Neural progenitor cell (in vitro differentiated cells): ENCODE results near the gene XIRP1. TPM values are rescaled to one million over a fixed set of nuclear protein-coding genes. Genes with fewer than 3 reads are reported as not detected.
A peak's percentile ranks its signal among the peaks of the same experiment; 100 is the strongest.

ENCODE experiments used
- DNase-seq: peaks from one replicate; pipeline ENCODE4 v3.0.0-alpha.2; 2016; ENCODE audit warnings: low spot score
- H2AFZ ChIP-seq: fragments of 200-600 bp; sonication (generic); replicated peaks from 2 replicates; pipeline ENCODE4 v1.6.1; 2016; ENCODE audit warnings: antibody characterized with exemption
- H3F3A ChIP-seq: fragments of 200-600 bp; sonication (generic); 2 replicates; pipeline ENCODE4 v1.6.1; 2016; ENCODE audit warnings: antibody characterized with exemption, low read depth
- H3K27ac ChIP-seq: fragments of 200-600 bp; sonication (generic); 2 replicates; pipeline ENCODE4 v1.5.1; 2016; ENCODE audit warnings: mild to moderate bottlenecking
- H3K27me3 ChIP-seq: fragments of 200-600 bp; sonication (generic); 2 replicates; pipeline ENCODE4 v1.6.1; 2016; ENCODE audit warnings: mild to moderate bottlenecking, moderate library complexity
- H3K36me3 ChIP-seq: fragments of 200-600 bp; sonication (generic); 2 replicates; pipeline ENCODE4 v1.5.1; 2016
- H3K4me1 ChIP-seq: fragments of 200-600 bp; sonication (generic); 2 replicates; pipeline ENCODE4 v1.6.1; 2016; ENCODE audit warnings: mixed run types
- H3K4me2 ChIP-seq: fragments of 200-600 bp; sonication (generic); 2 replicates; pipeline ENCODE4 v1.6.1; 2016
- H3K4me3 ChIP-seq: fragments of 200-600 bp; sonication (generic); 2 replicates; pipeline ENCODE4 v1.5.1; 2016
- H3K79me2 ChIP-seq: fragments of 200-600 bp; sonication (generic); 2 replicates; pipeline ENCODE4 v1.6.1; 2016; ENCODE audit warnings: low read depth
- H3K9ac ChIP-seq: fragments of 200-600 bp; sonication (generic); 2 replicates; pipeline ENCODE4 v1.6.1; 2016
- H3K9me3 ChIP-seq: fragments of 200-600 bp; sonication (generic); 2 replicates; pipeline ENCODE4 v1.5.1; 2016; ENCODE audit warnings: low read depth
- H4K20me1 ChIP-seq: fragments of 200-600 bp; sonication (generic); 2 replicates; pipeline ENCODE4 v1.6.1; 2016; ENCODE audit warnings: low read depth
- H3K27ac Mint-ChIP-seq: 3 replicates; pipeline ENCODE4 v1.8.0; 2021; ENCODE audit warnings: mixed read lengths
- H3K27me3 Mint-ChIP-seq: 2 replicates; pipeline ENCODE4 v1.8.0; 2022; ENCODE audit warnings: low read depth, mild to moderate bottlenecking, inconsistent platforms, moderate library complexity, mixed read lengths; ENCODE audit not compliant: insufficient read depth
- H3K36me3 Mint-ChIP-seq: 3 replicates; pipeline ENCODE4 v1.8.0; 2021; ENCODE audit warnings: mixed read lengths
- H3K4me1 Mint-ChIP-seq: 3 replicates; pipeline ENCODE4 v1.8.0; 2021; ENCODE audit warnings: mixed read lengths
- H3K4me3 Mint-ChIP-seq: 3 replicates; pipeline ENCODE4 v1.8.0; 2021; ENCODE audit warnings: mild to moderate bottlenecking, moderate library complexity, mixed read lengths
- H3K9me3 Mint-ChIP-seq: 3 replicates; pipeline ENCODE4 v1.8.0; 2020; ENCODE audit warnings: mixed read lengths
- EZH2 ChIP-seq: fragments of 200-600 bp; sonication (generic); IDR thresholded peaks from 2 replicates; pipeline ENCODE4 v1.6.1; 2017; ENCODE audit warnings: antibody characterized with exemption, mild to moderate bottlenecking, moderate library complexity
- EZH2phosphoT487 ChIP-seq: fragments of 200-600 bp; sonication (generic); IDR thresholded peaks from 2 replicates; pipeline ENCODE4 v1.6.1; 2017; ENCODE audit warnings: antibody characterized with exemption
- total RNA-seq: library from RNA; depleted of rRNA; stranded (reverse); fragments of >200 nt; gene quantifications from 2 replicates; pipeline ENCODE4 v1.2.3, GENCODE V29; 2015; ENCODE audit warnings: low replicate concordance
- TF ChIP-seq, protein P1 (sequence below): fragments of 200-600 bp; sonication (generic); IDR thresholded peaks from 2 replicates; pipeline ENCODE4 v1.5.1; 2017; ENCODE audit warnings: antibody characterized with exemption, mild to moderate bottlenecking

XIRP1 gene
- total RNA-seq, 1 donor from 2014 or later = not detected

DNA sequence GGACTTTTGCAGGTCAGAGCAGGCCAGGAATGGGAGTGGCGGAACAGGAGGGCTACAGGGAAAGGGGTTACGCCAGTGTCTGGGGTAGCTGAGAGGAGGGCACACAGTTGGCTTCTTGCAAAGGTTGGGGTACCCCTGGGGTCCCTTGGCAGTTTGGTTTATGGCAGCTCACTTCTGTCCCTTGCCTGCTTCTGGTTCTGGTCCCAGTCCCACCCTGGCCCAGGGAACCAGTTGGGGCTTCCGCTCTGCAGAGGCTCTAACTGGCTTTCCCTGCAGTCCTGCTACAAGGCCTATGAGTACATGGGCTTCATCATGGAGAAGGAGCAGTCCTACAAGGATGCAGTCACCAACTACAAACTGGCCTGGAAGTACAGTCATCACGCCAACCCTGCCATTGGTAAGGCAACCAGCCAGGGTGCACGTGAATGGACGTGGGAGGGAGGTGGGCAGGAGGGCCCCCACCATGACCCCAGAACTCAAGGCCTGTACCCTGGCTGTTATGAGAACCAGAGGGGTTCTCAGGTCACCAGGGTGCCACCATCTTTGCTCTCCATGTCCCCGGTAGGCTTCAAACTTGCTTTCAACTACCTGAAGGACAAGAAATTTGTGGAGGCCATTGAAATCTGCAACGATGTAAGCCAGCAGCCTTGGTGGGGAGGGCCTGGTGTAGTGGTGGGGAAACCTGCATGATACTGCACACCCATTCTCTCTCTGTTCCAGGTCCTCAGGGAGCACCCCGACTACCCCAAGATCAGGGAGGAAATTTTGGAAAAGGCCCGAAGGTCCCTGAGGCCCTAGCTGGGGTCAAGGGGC lies 54.2 kb downstream of the XIRP1 start:
- Histone ChIP-seq H3K9me3 (no peaks in the 10 kb centered on the region), H3K4me3 (no peak overlapping the region), H3K27me3 (no peaks in the 10 kb centered on the region), H2AFZ (no peak overlapping the region), H3K9ac (no peak overlapping the region), H3K4me2 (no peak overlapping the region), H3K27ac (no peak overlapping the region), H3K4me1 (no peaks in the 10 kb centered on the region), H3K36me3 (no peaks in the 10 kb centered on the region), H3F3A (no peaks in the 10 kb centered on the region), H3K79me2 (no peaks in the 10 kb centered on the region), H4K20me1 (no peaks in the 10 kb centered on the region)
- peaks cover 4% of the 10 kb centered on the region for H3K27me3 Mint-ChIP-seq
- DNase-seq = no peak
- no peaks in the 10 kb centered on the region for H3K4me1 Mint-ChIP-seq
- peak overlapping the region; percentile 6 for H3K27ac Mint-ChIP-seq
- no peak overlapping the region for H3K4me3 Mint-ChIP-seq
- peaks cover 9% of the 10 kb centered on the region for H3K36me3 Mint-ChIP-seq
- H3K9me3 Mint-ChIP-seq = no peaks in the 10 kb centered on the region
- TF ChIP-seq, protein P1, sequence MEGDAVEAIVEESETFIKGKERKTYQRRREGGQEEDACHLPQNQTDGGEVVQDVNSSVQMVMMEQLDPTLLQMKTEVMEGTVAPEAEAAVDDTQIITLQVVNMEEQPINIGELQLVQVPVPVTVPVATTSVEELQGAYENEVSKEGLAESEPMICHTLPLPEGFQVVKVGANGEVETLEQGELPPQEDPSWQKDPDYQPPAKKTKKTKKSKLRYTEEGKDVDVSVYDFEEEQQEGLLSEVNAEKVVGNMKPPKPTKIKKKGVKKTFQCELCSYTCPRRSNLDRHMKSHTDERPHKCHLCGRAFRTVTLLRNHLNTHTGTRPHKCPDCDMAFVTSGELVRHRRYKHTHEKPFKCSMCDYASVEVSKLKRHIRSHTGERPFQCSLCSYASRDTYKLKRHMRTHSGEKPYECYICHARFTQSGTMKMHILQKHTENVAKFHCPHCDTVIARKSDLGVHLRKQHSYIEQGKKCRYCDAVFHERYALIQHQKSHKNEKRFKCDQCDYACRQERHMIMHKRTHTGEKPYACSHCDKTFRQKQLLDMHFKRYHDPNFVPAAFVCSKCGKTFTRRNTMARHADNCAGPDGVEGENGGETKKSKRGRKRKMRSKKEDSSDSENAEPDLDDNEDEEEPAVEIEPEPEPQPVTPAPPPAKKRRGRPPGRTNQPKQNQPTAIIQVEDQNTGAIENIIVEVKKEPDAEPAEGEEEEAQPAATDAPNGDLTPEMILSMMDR = no peak
- TF ChIP-seq EZH2phosphoT487 (no peak), EZH2 (no peak)

DNA sequence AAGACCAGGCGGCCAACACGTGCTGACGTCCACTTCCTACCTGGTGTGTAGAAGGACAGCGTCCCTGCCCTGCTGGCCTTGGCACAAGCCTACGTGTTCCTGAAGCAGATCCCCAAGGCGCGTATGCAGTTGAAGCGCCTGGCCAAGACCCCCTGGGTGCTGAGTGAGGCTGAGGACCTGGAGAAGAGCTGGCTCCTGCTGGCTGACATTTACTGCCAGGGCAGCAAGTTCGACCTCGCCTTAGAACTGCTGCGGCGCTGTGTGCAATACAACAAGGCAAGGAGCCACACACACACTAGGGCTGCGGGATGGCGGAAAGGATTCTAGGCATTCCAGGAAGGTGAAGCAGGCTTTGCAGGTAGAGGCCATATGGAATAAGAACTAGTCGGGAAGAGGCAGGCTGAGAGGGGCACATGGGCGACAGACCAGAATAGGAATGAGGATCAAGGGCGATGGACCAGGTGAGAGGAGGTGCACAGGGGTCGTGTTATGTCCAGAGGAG lies 54.9 kb downstream of the XIRP1 start:
- Mint-ChIP-seq H3K4me3 (no peak overlapping the region), H3K36me3 (peaks cover 7% of the 10 kb centered on the region)

DNA sequence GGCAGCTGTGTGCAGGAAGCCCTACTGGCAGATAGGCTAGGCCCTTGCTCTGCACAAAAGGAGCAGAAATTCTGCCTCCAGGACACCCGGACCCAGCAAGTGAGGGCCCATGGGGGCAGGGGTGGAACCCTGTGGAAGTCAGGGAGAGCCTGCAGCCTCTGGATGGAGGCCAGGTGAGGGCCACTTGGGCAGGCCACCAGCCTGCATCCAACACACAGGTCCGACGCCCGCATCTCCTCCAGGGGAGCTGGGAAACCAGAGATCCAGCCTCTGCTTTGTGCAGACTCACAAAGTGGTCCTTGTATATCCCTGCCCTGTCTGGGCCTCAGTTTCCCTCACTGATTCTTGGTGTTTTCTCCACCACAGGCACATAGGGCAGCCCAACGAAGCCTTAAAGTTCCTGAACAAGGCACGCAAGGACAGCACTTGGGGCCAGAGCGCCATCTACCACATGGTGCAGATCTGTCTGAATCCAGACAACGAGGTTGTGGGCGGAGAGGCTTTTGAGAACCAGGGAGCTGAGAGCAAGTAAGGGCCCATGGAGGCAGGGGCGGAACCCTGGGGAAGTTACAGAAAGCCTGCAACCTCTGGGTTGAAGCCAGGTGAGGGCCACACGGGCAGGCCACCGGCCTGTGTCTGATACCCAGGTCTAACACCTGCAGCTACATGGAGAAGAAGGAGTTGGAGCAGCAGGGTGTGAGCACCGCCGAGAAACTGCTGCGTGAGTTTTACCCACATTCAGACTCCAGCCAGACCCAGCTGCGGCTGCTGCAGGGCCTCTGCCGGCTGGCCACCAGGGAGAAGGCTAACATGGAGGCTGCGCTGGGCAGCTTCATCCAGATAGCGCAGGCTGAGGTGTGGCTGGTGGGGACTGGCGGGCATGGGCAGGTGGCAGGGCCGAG lies 55.6 kb downstream of the XIRP1 start:
- H3K4me3 Mint-ChIP-seq = no peak overlapping the region
- H2AFZ ChIP-seq = no peak overlapping the region

More for the DNA sequence above, 54.9 kb downstream of the XIRP1 start:
- H2AFZ ChIP-seq = no peak overlapping the region
- no peak overlapping the region for H3K9ac ChIP-seq
- no peak overlapping the region for H3K27ac ChIP-seq
- Mint-ChIP-seq H3K27me3 (peaks cover 3% of the 10 kb centered on the region), H3K27ac (peak overlapping the region; percentile 6), H3K4me1 (no peaks in the 10 kb centered on the region), H3K9me3 (no peaks in the 10 kb centered on the region)
- H3K4me2 ChIP-seq = no peak overlapping the region
- no peaks in the 10 kb centered on the region for H4K20me1 ChIP-seq
- H3K36me3 ChIP-seq = no peaks in the 10 kb centered on the region
- no peaks in the 10 kb centered on the region for H3K9me3 ChIP-seq
- DNase-seq = no peak
- no peaks in the 10 kb centered on the region for H3F3A ChIP-seq
- no peak for TF ChIP-seq EZH2
- TF ChIP-seq EZH2phosphoT487 = no peak
- TF ChIP-seq, protein P1 = no peak
- H3K27me3 ChIP-seq = no peaks in the 10 kb centered on the region
- no peaks in the 10 kb centered on the region for H3K79me2 ChIP-seq
- no peak overlapping the region for H3K4me3 ChIP-seq
- H3K4me1 ChIP-seq = no peaks in the 10 kb centered on the region

More for the DNA sequence above, 55.6 kb downstream of the XIRP1 start:
- Histone ChIP-seq H3K4me2 (no peak overlapping the region), H3K9ac (no peak overlapping the region), H3K4me1 (no peaks in the 10 kb centered on the region), H3K9me3 (no peaks in the 10 kb centered on the region), H3K4me3 (no peak overlapping the region), H3K27ac (no peak overlapping the region), H3K79me2 (no peaks in the 10 kb centered on the region), H3K36me3 (no peaks in the 10 kb centered on the region), H4K20me1 (no peaks in the 10 kb centered on the region), H3F3A (no peaks in the 10 kb centered on the region), H3K27me3 (no peaks in the 10 kb centered on the region)
- no peak for DNase-seq
- no peak overlapping the region for H3K27ac Mint-ChIP-seq
- H3K36me3 Mint-ChIP-seq = peaks cover 6% of the 10 kb centered on the region
- H3K4me1 Mint-ChIP-seq = no peaks in the 10 kb centered on the region
- no peak for TF ChIP-seq EZH2phosphoT487
- TF ChIP-seq, protein P1 = no peak
- TF ChIP-seq EZH2 = no peak
- no peaks in the 10 kb centered on the region for H3K9me3 Mint-ChIP-seq
- peaks cover 2% of the 10 kb centered on the region for H3K27me3 Mint-ChIP-seq
